GM19455 (cell line): ENCODE results near the gene IL34.

Experiments used
- ATAC-seq: cut with Tn5 transposase; IDR thresholded peaks from one replicate; pipeline ENCODE4 v1.9.1; 2021; ENCODE audit not compliant: unreplicated experiment

The IL34 gene

DNA sequence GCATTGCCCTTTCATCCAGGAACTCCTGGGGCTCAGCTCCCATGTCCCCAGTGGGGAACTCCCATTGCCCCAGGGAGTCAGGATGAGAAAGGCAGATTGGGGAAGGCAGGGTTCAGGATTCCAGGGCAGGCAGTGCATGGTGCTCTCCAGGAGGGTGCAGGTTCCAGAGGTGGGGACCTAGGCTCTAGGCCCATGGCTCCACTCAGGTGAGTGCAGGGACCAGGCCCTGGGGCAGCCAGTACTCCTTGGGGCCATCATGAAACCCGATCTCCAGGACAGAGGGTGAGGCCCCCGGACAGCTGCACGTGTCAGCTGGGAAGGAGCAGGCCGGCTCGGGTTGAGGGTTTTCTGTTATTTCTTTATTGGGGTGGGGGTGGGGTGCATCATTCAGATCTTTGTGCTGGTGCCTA is 40.7 kb downstream of the IL34 start:
- ATAC-seq, result no peak

DNA sequence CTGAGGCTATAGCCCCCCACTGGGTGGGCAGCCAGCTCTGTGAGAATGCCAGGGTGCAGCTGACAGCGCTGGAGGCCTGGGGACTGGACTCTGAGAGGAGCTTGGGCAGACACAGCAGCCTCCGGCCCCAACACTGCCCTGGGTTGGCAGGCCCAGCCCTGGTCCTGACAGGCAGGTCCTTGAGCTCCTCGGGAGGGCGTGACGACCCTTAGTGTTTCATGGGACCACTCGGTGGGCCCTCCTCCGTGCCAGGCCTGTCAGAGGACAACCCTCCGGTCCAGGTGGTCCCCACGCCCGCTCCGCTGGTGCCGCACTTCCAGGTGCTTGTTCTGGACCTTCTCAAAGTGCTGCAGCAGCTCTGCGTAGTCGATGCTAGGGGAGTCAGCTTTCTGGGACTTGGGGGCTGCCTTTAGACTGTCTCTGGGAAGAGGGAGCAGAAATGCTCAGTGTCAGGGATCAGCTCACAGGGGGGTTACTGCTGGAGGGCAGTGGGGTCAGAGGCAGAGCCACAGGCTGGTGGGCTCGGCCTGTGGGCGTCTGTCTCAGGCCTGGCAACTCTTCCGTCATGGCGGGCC is 41.4 kb downstream of the IL34 start:
- no peak for ATAC-seq

DNA sequence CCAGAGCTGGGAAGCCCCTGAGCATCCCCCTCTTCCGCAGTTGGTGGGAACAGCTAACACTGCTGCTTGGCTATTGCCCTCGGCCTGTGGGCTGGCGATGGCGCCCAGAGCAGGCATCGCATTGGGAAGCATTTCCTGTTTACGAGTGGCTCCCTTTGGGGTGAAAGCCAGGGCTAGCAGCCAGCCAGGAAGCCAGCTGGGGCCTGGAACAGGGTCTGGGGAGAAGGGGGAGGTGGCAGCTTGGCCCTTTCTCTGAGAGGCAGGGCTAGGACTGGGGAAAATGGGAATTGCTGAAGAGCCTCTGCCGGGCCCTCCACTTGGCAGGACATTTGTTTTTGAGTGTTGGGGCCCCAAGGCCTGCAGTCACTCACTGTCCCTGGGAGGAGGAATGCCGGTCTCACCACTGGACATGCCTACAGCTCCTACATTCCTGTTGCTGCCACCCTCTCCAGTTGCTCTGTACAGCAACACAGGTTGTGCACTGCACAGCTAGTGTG is 41.9 kb downstream of the IL34 start:
- no peak for ATAC-seq

DNA sequence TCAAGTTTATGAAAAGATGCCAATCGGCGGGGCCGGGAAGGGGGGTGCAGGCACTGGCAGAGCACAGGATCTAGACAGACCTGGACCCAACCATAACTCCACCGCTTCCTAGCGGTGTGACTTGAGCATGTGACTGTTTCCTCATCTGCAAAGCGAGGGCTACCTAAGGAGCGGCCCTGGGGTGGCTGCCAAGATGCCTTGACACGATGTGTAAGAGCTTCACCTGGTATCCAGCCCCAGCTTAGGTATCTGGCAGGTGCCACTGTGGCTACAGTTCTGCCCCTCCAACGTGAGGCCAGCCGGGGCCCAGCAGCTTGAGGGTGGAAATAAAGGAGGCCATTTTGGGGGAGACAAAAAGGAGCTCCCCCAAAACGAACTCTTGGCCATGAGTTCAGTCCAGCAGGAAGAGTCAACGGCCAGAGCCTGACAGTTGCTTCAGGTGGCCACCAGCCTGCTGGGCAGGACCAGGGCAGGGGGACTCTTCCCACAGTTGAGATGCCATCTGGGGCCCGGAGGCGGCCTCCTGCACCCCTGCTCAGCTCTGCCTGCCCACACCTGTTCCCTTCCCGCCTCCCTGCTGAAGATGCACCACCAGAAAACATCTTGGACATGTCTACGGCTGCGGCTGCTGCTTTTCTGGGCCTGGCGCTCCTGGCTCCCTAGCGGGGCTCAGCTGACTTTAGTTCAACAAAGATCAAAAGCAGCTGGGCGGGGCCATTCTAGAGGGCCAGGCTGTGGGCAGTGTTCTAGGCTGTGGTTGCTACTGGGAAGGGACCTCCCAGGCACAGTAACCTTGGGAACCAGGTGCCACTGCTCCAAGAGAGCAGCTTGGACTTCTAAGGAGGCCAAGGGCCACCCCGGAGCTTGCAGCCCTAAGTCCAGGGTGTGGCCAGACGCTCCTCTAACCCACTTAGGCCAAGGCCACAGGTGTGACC is 42.9 kb downstream of the IL34 start:
- no peak for ATAC-seq

DNA sequence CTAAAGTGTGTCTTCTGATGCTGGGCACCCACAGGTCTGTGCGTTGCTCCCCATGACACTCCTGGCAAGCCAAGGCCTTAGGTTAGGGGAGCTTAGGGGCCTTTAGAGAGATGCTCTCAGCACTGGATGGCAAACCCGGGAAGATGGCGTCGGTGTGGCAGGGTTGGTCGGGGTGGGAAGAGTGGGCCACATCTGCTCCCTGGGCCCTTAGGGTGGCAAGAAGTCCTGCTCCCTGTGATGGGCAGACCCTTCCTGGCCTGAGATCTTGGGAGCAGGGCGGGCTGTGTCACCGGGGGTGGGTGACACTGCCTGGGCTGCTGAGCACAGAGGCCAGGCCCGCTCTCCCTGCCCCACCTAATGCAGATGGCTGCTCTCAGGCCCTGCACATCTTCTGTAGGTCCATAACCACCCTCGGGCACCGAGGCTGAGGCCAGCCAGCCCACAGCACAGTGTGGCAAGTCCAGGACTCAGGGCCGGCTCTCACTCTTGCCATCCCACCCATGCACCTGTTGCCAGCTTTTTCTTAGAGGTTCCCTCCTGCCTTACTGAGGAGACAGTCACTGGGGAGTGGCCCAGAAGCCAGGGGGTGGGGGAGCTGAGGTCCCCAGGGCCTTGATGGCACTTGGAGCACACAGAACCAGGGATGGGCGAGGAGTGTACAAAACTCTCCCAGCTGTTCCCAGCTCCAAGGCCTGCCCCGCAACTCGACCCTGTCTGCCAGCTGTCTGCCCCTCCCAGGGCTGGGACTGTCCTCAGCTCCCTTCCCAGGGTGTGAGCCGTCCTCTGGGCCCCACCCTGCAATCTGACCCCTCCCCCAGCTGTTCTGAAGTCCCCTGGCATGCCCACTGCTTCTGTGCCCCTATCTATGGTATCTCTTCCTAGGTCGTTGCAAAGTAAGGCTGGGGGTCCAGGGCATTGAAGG is 43.9 kb downstream of the IL34 start:
- no peak for ATAC-seq

DNA sequence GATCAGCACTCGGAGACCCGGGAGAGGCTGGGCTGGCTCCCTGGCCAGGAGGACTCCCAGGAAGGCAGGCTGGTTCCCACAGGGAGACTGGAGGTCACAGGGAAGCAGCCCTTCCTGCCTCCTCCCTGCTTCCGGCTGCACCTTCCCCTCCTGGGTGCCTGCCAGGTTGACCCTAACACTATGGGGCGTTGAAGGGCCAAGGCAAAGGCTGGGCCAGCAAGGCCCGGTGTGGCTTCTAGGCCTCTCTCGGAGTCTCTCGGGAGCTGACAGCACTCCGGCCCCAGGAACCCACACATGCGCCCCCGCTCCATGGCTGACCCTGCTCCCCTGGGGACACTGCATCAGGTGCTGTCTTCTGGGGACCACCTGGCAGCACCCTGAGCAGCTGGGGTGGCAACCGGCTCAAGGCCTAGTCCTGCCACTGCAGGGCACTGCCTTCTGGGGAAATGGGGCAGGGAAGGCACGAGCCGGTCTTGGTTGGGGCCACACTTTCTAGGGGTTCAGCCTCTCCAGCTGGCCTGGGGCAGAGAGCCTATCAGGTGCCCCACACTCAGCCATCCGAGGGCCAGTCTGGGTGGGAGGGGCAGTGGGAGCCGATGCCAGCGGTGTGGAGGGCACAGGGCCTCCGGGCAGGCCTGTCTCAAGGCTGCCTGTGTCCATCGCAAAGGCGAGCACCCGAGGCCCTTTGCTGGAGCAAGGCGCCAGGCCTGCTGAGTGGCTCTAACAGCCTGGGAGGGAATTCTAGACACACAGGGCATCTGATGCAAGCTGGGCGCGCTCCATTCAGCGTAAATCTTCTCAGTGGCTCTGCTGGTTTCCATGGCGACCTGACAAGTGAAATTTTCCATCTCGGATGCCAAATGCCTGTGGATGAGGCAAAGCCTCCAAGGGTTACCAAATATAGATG is 45.1 kb downstream of the IL34 start:
- ATAC-seq, result no peak

DNA sequence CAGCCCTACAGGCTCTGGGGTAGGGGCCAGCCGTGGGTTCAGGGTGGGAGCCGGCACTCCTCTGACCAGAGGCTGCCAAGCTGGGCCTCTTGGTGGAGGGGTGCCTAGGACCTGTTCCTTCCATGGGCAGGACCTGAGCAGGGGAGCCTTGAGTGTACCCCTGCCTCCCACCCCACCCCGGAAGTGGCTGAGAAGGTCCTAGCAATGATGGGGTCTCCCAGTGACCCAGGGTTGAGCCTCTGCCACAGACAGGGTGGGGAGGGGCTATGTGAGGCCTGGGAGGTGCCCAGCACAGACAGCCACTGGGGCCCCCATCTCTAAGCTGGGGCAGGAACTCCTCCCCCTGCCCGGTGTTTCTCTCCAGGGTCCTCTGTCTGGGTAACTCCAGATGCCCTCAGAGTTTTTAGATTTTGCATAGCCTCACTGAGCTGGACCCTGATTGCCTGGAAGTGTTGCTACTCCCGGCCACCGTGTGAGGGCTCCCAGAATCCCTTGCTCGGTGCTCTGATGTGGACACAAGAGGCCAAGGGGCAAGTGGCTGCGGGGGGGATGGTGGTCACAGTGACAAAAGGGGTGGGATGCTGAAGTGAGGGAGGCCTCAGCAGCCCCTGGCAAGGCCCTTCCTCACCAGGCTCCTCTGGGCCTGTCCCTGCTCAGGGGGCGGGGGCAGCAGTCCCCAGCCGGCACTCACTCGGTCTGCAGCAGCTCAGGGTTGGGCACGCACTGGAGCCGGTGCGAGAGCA is 45.9 kb downstream of the IL34 start:
- no peak for ATAC-seq

DNA sequence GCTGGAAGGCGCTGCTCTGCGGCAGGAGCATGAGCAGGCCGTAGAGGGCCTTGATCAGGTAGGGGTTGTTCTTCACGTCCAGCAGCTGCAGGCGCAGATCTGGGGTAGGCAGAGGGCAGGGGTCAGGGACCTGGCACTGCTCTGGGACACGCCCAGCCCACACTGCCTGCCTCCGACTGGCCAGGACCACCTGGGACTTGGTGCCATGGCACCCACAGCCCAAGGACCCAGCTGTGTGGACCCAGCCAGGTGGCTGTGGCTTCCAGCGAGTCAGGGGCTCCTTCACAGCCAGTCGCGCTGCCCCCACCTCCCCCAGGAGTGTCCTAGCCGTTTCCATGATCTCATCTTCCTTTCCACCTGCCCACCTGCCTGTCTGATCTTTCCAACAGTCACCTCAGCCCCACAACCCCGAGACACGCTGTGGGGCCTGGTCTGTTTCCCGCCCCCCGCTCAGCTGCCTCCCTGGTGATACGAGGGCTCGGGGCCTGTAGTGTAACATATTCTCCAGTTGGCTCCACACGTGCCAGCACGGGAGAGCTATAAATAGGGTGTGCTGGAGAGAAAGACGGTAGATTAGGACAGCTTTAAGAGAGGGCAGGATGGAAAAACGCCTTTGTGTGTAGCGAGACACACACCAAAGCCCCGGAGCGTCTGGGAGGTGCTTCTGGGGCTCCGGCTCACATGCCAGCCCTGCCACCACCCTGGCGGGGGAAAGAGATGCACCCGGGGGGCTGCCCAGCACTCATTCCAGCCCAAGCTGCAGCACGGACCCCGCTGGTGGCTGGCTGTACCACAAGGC is 46.7 kb downstream of the IL34 start:
- ATAC-seq, result no peak

DNA sequence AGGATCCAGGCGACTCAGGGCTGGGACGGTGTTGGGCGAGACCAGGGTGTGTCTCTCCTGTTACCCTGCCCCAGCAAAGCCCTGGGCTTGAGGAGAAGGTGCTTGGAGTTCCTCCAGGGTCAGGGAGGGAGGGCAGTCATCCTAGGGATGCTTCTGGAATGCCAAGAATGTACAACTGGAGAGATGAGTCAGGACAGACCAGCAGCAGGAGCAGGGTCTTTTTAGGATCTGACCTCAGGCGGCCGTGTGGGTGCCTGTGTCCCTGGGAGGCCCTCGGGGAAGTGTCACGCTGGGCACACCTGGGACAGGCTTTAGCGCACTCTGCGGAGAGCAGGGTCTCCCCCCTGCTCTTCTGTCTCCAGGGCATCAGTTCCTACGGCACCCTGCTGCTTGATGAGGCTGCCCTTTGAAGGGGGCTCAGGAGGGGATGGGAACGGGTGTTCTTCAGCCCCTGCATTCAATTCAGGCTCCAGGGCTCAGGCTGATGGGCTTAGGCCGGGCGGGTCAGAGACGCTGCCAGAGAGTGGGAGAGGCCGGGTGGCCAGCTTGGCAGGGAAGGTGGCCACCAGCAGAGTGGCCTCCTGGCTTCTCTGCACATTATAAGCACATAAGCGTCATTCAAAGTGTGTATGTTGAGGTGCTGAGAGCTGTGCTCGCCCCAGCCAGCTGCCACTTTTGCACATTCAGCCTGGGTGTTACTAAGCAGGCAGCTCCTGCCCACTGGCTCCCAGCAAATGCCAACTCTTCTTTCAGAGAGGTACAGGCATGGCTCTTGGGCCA is 47.9 kb downstream of the IL34 start:
- no peak for ATAC-seq

DNA sequence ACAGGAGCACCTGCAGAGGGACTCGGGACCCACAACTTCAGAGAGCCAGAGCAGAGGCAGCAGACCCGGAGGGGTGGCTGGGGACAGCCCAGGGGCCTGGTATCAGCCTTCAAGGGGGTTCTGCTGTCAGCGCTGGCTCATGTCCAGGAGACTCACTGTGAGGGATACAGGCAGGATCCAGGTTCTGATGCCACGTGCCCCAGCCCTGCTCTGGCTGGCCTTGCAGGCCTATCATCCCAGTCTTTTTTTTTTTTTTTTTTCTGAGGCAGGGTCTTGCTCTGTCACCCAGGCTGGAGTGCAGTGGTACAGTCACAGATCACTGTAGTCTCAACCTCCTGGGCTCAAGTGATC is 48.5 kb downstream of the IL34 start:
- no peak for ATAC-seq

DNA sequence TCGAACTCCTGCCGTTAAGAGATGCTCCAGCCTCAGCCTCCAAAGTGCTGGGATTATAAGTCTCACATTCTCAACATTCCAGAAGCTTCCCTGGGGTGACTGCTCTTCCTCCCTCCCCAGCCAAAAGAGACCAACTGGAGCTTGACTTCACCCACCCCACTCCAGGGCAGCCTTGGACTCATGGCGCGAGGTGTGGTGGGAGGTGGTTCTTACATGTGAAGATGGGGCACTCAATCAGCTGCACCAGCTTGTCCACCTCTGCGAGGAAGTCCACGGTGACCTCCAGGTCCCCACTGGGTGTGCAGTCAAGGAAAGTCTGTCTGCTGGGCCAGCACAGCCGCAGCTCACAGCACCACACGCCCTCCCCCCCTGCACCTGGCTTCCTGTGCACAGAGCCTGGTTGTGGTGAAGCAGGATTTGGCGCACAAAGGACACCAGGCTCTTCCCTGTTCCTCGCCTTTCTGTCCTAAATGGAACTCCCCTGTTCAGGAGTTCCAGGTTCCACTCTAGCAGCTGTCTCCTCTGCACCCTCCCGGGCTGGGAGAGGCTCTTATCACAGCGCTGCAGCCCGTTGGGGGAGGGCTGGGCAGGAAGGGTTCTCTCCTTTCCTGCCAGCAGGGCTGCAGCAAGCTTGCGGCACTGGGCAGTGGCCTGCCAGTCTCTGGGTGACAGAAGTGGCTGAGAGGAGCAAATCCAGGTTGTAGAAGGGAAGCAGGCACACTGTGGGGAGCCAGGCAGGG is 49.1 kb downstream of the IL34 start:
- no peak for ATAC-seq

DNA sequence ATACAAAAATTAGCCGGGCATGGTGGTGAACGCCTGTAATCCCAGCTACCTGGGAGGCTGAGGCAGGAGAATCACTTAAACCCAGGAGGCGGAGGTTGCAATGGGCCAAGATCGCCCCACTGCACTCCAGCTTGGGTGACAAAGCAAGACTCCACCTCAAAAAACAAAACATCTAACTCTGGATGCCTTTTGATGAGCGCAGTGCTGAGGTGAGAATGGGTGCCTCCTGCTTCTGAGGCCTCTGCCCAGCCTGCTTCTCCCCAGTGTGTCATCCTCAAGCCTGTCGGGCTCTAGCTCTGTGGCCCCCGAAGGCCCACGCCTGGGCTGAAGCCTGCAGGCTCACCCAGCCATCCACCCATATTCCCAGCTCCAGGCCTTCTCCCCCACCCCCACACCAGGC is 50.0 kb downstream of the IL34 start:
- no peak for ATAC-seq

DNA sequence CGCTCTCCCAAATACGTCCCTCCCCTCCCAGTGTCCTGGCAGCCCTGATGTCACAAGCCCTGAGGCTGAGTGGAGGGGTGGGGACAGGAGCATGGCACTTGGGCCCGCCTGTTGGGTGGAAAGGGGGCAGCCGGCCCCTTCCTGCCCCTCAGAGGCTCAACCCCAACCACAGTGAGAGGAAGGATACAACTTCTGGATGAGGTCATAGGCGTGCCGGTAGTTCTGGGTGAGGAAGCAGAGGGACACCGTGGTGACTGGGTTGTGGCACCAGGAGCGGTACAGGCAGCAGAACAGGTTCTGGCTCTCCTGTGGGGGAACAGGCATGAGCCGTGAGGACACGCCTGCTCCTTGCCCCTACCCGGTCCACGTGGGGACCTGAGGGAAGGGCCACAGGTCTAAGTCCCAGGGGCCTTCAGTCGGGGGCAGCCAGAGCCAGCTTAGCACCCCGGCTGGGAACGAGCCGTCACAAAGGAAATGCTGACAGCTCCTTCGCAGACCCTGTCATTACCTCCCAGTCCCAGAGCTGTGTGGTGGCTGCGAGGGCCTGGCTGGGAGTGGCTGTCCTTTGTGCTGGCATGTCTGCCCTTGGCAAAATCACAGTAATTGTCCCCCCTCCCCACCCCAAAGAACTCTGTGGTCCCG is 50.7 kb downstream of the IL34 start:
- no peak for ATAC-seq

DNA sequence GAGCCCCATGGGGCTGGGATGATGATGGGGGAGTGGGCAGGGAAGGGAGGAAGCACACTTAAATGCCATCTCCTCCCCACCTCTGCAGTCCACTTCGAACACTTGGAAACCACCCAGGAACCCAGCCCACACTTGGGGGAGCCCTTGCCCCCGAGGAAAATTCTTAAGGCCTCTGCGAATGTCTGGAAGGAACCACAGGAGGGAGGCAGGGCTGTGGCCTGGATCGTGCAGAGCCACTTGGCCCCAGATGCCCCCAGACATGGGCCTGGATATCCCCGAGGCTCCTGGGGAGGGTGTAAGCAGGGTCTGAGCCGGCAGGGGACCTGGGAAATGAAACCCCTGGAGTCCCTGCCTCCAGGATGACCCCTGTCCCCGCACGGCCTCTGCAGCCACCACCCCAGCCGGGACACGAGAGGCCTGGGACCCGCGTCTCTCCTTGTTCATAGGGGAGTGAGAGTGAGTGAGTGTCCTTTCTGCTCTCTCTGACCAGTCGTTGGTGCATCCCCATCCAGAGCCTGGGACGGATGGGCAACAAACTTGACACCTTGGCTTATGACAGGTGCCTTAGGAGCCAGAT is 51.3 kb downstream of the IL34 start:
- ATAC-seq, result no peak

DNA sequence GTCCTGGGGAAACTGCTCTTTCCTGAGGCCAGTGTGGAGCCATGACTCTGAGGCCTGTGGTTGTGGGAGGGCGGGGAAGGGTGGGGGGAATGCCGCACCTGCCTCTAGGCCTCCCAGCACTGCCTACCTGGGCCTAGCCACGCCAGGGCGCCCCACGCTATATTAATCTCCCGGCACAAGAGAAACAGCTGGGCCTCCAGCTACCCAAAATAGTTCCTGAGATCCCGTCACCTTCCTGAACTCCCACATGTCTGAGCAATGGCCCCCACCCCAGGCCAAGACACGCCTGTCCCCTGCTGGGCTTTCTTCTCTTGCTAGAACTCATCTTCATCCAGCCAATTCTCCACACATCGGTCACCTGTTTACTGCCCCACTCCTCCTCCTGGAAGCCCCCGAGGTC is 52.5 kb downstream of the IL34 start:
- no peak for ATAC-seq

DNA sequence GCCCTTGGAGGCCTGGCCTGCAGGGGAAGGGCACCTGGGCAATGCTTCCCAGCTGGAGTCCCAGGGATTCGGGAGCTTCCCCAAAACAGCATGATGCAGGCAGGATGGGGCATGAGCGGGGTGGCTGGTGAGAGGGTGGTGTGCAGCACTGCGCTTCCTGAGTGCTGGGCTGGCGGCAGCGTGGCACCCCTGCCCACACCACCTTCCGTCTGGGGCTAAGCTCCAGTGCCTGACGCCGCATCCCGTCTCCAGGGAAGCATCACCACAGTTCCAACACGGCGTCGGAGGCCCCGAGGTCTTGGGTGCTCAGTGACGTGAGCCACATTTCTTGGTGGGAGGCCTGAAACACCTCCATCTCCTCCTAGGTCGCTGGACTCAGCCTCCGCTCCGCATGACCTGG is 53.3 kb downstream of the IL34 start:
- no peak for ATAC-seq
